ENCODE data around the gene HMG20A. TPM values are rescaled to one million over a fixed set of nuclear protein-coding genes. Genes with fewer than 3 reads are reported as not detected.

The HMG20A gene
- 10 to 100 TPM; 49.8 to 58.2 TPM for total RNA-seq
- 45.3 TPM for polyA plus RNA-seq (2013, experiment 1 of 2)
- polyA plus RNA-seq (2013, experiment 2 of 2), result 49.7 TPM
- long read RNA-seq, experiment 1, transcript HMG20A-204 (1 exons, 3,558 nt), result major isoform, 9 of 17 reads
- long read RNA-seq, experiment 1, partial matches to known transcripts, result 4 of 17 reads
- long read RNA-seq, experiment 1, other reads (novel, unspliced or antisense), result 2 of 17 reads
- long read RNA-seq, experiment 2, full-length matches to known transcripts, result 119 of 142 reads
- long read RNA-seq, experiment 2, partial matches to known transcripts, result 18 of 142 reads
- long read RNA-seq, experiment 2, other reads (novel, unspliced or antisense), result 5 of 142 reads
- long read RNA-seq, experiment 3, full-length matches to known transcripts, result 127 of 174 reads
- long read RNA-seq, experiment 3, partial matches to known transcripts, result 38 of 174 reads
- long read RNA-seq, experiment 3, other reads (novel, unspliced or antisense), result 9 of 174 reads
- long read RNA-seq, experiment 4, full-length matches to known transcripts, result 3 of 29 reads
- long read RNA-seq, experiment 4, partial matches to known transcripts, result 24 of 29 reads
- long read RNA-seq, experiment 4, other reads (novel, unspliced or antisense), result 2 of 29 reads

GRCh38 chr15:77420610-77421369, at the start of gene HMG20A:
Gene HMG20A (plus strand): TSS chr15:77420888. CDS start chr15:77458408, 37,520 bp downstream.
- Histone ChIP-seq H3K27ac (ENCODE audit: low read depth, low read length) (peak within 1 kb of the TSS; percentile 21), H3K4me3 (ENCODE audit: low read length) (peak within 1 kb of the TSS; percentile 88), H3K27me3 (ENCODE audit: control insufficient read depth, insufficient read depth, low read length, poor library complexity, severe bottlenecking) (no peaks in the 10 kb centered on the region), H3K36me3 (ENCODE audit: control insufficient read depth, insufficient read depth, low read length) (no peaks in the 10 kb centered on the region), H3K9me3 (ENCODE audit: control insufficient read depth, low read length) (no peaks in the 10 kb centered on the region), H3K9ac (ENCODE audit: extremely low read depth, low read length, poor library complexity, severe bottlenecking) (peak within 1 kb of the TSS; percentile 69), H3K4me1 (ENCODE audit: control insufficient read depth, insufficient read depth, low read length) (no peaks in the 10 kb centered on the region)
- DNase-seq, result peak; percentile 82
- Mint-ChIP-seq H3K27me3 (ENCODE audit: insufficient read depth) (peaks cover 16% of the 10 kb centered on the region), H3K4me3 (peak within 1 kb of the TSS; percentile 81), H3K9me3 (no peaks in the 10 kb centered on the region), H3K36me3 (ENCODE audit: low read depth) (no peaks in the 10 kb centered on the region), H3K4me1 (peaks cover 27% of the 10 kb centered on the region), H3K27ac (peak within 1 kb of the TSS; percentile 94)
- 0 to 2% methylated on average over 14 to 24 of the region's 25 CpGs for WGBS, 2 experiments (ENCODE audit: insufficient coverage in 1 of 2, insufficient read length in 1 of 2)
- TF ChIP-seq, protein P1, sequence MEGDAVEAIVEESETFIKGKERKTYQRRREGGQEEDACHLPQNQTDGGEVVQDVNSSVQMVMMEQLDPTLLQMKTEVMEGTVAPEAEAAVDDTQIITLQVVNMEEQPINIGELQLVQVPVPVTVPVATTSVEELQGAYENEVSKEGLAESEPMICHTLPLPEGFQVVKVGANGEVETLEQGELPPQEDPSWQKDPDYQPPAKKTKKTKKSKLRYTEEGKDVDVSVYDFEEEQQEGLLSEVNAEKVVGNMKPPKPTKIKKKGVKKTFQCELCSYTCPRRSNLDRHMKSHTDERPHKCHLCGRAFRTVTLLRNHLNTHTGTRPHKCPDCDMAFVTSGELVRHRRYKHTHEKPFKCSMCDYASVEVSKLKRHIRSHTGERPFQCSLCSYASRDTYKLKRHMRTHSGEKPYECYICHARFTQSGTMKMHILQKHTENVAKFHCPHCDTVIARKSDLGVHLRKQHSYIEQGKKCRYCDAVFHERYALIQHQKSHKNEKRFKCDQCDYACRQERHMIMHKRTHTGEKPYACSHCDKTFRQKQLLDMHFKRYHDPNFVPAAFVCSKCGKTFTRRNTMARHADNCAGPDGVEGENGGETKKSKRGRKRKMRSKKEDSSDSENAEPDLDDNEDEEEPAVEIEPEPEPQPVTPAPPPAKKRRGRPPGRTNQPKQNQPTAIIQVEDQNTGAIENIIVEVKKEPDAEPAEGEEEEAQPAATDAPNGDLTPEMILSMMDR (conservative IDR thresholded peaks at IDR 0.05), result no peak

DNA sequence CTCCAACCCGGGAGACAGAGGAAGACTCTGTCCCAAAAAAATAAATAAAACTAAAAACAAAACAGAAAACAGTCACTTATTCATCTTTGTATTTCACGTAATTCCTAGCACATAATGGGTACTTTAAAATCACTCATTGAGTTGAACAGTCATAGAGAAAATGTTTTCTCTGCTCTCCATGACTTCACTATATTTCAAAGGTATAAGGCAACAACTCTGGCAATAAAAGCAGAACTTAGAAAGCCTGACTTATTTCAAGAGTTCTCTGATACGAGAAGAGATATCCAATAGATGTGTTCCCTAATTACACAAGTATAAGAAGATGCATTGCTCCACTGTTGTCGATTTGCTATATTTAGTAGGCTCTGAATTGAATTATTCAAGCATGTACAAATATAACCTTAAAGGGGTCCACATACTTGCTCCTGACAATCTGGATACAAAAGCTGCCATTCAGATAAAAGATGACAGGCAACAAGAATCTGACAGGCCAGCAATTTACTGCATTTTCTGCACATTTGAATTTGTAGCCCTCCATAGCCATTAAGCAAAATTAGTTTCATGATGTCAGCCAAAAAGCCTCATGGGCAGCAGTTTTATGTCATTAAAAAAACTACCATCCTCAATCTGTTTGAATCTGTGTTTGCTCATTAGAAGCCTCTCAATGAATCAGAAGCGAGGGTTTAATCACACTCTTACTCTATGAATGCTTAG, 48.7 kb upstream of the HMG20A start:
- H3K4me1 ChIP-seq (ENCODE audit: control insufficient read depth, insufficient read depth, low read length), result no peaks in the 10 kb centered on the region
- Mint-ChIP-seq H3K4me1 (peaks cover 4% of the 10 kb centered on the region), H3K4me3 (no peak overlapping the region), H3K27ac (no peak overlapping the region), H3K9me3 (peaks cover 3% of the 10 kb centered on the region), H3K27me3 (ENCODE audit: insufficient read depth) (no peaks in the 10 kb centered on the region), H3K36me3 (ENCODE audit: low read depth) (no peaks in the 10 kb centered on the region)
- no peak overlapping the region for H3K9ac ChIP-seq (ENCODE audit: extremely low read depth, low read length, poor library complexity, severe bottlenecking)
- TF ChIP-seq, protein P1 (conservative IDR thresholded peaks at IDR 0.05), result no peak
- no peaks in the 10 kb centered on the region for H3K27me3 ChIP-seq (ENCODE audit: control insufficient read depth, insufficient read depth, low read length, poor library complexity, severe bottlenecking)
- H3K27ac ChIP-seq (ENCODE audit: low read depth, low read length), result no peak overlapping the region
- H3K36me3 ChIP-seq (ENCODE audit: control insufficient read depth, insufficient read depth, low read length), result no peaks in the 10 kb centered on the region
- H3K9me3 ChIP-seq (ENCODE audit: control insufficient read depth, low read length), result no peaks in the 10 kb centered on the region
- H3K4me3 ChIP-seq (ENCODE audit: low read length), result no peak overlapping the region
- WGBS, 2 experiments (ENCODE audit: insufficient coverage in 1 of 2, insufficient read length in 1 of 2), result 94 to 100% methylated on average over 3 to 5 of the region's 5 CpGs
- DNase-seq, result no peak

DNA sequence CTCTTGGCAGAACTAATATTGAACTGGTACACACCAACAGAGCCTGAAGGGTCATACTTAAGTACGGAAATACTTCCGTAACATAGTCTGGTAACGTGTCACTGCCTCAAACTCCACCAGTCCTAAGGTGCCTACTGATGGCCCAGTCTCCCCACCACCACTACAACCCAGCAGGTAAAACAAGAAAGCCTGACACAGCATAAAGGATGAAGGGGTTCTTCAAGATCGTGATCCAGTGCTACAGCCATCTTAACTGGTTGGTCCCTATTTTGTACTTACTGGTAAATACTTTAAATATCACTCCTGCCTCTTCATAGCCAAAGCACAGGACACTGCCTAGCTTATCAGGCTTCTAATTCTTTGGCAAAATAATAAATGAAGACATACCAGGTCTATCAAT, 47.2 kb upstream of the HMG20A start:
- no peak for DNase-seq
- H3K9me3 Mint-ChIP-seq, result peaks cover 3% of the 10 kb centered on the region

More for the DNA sequence above, 47.2 kb upstream of the HMG20A start:
- H3K4me3 Mint-ChIP-seq, result no peak overlapping the region
- no peak overlapping the region for H3K4me3 ChIP-seq (ENCODE audit: low read length)
- no peaks in the 10 kb centered on the region for H3K9me3 ChIP-seq (ENCODE audit: control insufficient read depth, low read length)
- H3K27me3 Mint-ChIP-seq (ENCODE audit: insufficient read depth), result no peaks in the 10 kb centered on the region
- no peak overlapping the region for H3K27ac Mint-ChIP-seq
- no peaks in the 10 kb centered on the region for H3K4me1 ChIP-seq (ENCODE audit: control insufficient read depth, insufficient read depth, low read length)
- H3K27ac ChIP-seq (ENCODE audit: low read depth, low read length), result no peak overlapping the region
- H3K9ac ChIP-seq (ENCODE audit: extremely low read depth, low read length, poor library complexity, severe bottlenecking), result no peak overlapping the region
- no peaks in the 10 kb centered on the region for H3K27me3 ChIP-seq (ENCODE audit: control insufficient read depth, insufficient read depth, low read length, poor library complexity, severe bottlenecking)
- peaks cover 4% of the 10 kb centered on the region for H3K4me1 Mint-ChIP-seq
- TF ChIP-seq, protein P1 (conservative IDR thresholded peaks at IDR 0.05), result no peak
- 97 to 100% methylated on average over 1 to 3 of the region's 4 CpGs for WGBS, 2 experiments (ENCODE audit: insufficient coverage in 1 of 2, insufficient read length in 1 of 2)
- no peaks in the 10 kb centered on the region for H3K36me3 ChIP-seq (ENCODE audit: control insufficient read depth, insufficient read depth, low read length)
- H3K36me3 Mint-ChIP-seq (ENCODE audit: low read depth), result no peaks in the 10 kb centered on the region
